Measurements from ENCODE around the gene KRTAP5-6. TPM values are rescaled to one million over a fixed set of nuclear protein-coding genes. Genes with fewer than 3 reads are reported as not detected.

Gene KRTAP5-6
- polyA plus RNA-seq, 1 of the 3 experiments (the other 2 are of a cell fraction), result not detected

DNA sequence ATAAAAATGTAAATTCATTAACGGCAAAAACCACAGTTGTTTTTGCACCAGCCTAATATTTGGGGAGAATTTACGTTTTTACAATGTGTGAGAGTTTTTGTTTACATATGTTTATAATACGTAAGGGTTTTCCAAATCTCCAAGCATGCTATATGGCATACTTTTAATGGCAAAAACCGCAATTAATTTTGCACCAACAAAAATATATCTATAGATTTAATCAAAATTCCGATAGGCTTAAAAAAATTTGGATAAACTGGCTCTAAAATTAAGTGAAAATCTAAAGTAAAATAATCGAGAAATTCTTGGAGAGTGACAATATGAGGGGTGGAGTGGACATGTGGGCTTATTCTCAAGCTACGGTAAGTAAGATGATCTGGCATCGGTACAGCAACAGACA lies 22.8 kb downstream of the KRTAP5-6 start:
- Histone ChIP-seq H3K4me1 (ENCODE audit: control insufficient read depth in 1 of 2, insufficient read depth in 2 of 2, low read depth in 1 of 2, low read length in 1 of 2) (peaks cover 0 to 4% of the 10 kb centered on the region in 2 experiments; a peak in 1 of 4 replicates), H3K9me2 (no peaks in the 10 kb centered on the region), H3F3A (replicated peaks; ENCODE audit: insufficient read depth) (no peaks in the 10 kb centered on the region), H4K20me1 (ENCODE audit: insufficient read depth) (no peaks in the 10 kb centered on the region), H3K79me2 (ENCODE audit: insufficient read depth) (no peaks in the 10 kb centered on the region), H3K9ac (no peak overlapping the region), H3K36me3 (replicated peaks in 1 of 2; ENCODE audit: control insufficient read depth in 1 of 2, insufficient read depth in 2 of 2, low read length in 1 of 2) (no peaks in the 10 kb centered on the region), H2AFZ (ENCODE audit: low read depth) (no peak overlapping the region), H3K4me2 (no peak overlapping the region), H3K27ac (ENCODE audit: low read depth in 2 of 2, low read length in 1 of 2) (no peak overlapping the region), H3K27me3 (ENCODE audit: insufficient read depth) (peaks cover 6% of the 10 kb centered on the region; the same call in 1 of the 2 replicates), H3K9me3 (no peaks in the 10 kb centered on the region), H3K4me3 (ENCODE audit: low read depth in 2 of 2, low read length in 1 of 2) (no peak overlapping the region)
- ChIA-PET POLR2A (no interaction called here), CTCF (interaction anchor here (4.8 kb wide), 1 partner anchor 26 kb away, joined by 20 read pairs; no protein-coding TSS in a partner anchor)
- no peak for TF ChIP-seq GABPA (IDR thresholded peaks at IDR 0.05; ENCODE audit: low read depth)
- TF ChIP-seq FOXJ3 (CRISPR knock-in tag; IDR thresholded peaks at IDR 0.05), result no peak
- no peak for TF ChIP-seq SMC3 (IDR thresholded peaks at IDR 0.05; ENCODE audit: low read depth, low read length)
- TF ChIP-seq, protein P1, sequence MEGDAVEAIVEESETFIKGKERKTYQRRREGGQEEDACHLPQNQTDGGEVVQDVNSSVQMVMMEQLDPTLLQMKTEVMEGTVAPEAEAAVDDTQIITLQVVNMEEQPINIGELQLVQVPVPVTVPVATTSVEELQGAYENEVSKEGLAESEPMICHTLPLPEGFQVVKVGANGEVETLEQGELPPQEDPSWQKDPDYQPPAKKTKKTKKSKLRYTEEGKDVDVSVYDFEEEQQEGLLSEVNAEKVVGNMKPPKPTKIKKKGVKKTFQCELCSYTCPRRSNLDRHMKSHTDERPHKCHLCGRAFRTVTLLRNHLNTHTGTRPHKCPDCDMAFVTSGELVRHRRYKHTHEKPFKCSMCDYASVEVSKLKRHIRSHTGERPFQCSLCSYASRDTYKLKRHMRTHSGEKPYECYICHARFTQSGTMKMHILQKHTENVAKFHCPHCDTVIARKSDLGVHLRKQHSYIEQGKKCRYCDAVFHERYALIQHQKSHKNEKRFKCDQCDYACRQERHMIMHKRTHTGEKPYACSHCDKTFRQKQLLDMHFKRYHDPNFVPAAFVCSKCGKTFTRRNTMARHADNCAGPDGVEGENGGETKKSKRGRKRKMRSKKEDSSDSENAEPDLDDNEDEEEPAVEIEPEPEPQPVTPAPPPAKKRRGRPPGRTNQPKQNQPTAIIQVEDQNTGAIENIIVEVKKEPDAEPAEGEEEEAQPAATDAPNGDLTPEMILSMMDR (IDR thresholded peaks at IDR 0.05), result no peak
- no peak for TF ChIP-seq MXI1 (IDR thresholded peaks at IDR 0.05; ENCODE audit: low read depth, low read length)
- no peak for DNase-seq
- WGBS (ENCODE audit: low lambda C conversion rate), result 45% methylated on average over 8 of the region's 8 CpGs

DNA sequence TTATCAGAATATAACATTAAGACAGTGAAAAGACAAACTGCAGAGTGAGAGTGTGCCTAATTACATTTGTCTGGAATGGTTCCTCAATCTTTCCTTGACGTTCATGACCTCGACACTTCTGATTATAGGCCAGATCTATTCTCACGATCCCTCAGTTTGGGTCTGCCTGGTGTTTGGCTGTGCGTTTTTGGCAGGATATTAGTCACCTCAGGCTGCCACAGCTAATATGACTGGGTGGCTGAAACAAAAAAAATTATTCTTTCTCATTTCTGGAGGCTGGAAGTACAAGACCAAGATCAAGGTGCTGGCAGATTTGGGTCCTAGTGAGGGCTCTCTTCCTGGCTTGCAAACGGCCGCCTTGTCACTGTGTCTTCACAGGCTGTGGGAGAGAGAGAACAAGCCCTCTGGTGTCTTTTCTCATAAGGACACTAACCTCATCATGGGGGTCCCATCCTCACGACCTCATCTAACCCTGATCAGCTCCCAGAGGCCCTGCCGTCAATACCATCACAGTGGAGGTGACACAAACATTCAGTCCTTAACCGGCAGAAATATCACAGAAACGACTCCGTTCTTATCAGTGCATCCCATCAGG lies 30.2 kb downstream of the KRTAP5-6 start:
- no peak overlapping the region for H3K4me2 ChIP-seq
- peaks cover 0 to 14% of the 10 kb centered on the region in 2 experiments; a peak in 1 of 4 replicates for H3K4me1 ChIP-seq (ENCODE audit: control insufficient read depth in 1 of 2, insufficient read depth in 2 of 2, low read depth in 1 of 2, low read length in 1 of 2)
- no peak for DNase-seq
- TF ChIP-seq RFX5 (IDR thresholded peaks at IDR 0.05; ENCODE audit: low read length), result no peak
- no peak for TF ChIP-seq GATA2 (CRISPR knock-in tag; IDR thresholded peaks at IDR 0.05)
- no peak for TF ChIP-seq FOSL2 (IDR thresholded peaks at IDR 0.05; ENCODE audit: borderline replicate concordance, low read depth)
- TF ChIP-seq POLR2AphosphoS5 (IDR thresholded peaks at IDR 0.05; ENCODE audit: low read depth, low read length), result no peak
- TF ChIP-seq, protein P2, sequence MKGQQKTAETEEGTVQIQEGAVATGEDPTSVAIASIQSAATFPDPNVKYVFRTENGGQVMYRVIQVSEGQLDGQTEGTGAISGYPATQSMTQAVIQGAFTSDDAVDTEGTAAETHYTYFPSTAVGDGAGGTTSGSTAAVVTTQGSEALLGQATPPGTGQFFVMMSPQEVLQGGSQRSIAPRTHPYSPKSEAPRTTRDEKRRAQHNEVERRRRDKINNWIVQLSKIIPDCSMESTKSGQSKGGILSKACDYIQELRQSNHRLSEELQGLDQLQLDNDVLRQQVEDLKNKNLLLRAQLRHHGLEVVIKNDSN (IDR thresholded peaks at IDR 0.05; ENCODE audit: borderline replicate concordance, low read depth), result no peak
- TF ChIP-seq EP300 (IDR thresholded peaks at IDR 0.05; ENCODE audit: borderline replicate concordance in 1 of 2, low read depth in 1 of 2, low read length in 1 of 2), result no peak
- TF ChIP-seq SIN3A (IDR thresholded peaks at IDR 0.05; ENCODE audit: borderline replicate concordance, low read depth, low read length), result no peak
- TF ChIP-seq CHD2 (IDR thresholded peaks at IDR 0.05; ENCODE audit: low read length, partially characterized antibody), result no peak
- TF ChIP-seq RXRA (IDR thresholded peaks at IDR 0.05; ENCODE audit: borderline replicate concordance, low read depth), result no peak
- TF ChIP-seq, protein P3, sequence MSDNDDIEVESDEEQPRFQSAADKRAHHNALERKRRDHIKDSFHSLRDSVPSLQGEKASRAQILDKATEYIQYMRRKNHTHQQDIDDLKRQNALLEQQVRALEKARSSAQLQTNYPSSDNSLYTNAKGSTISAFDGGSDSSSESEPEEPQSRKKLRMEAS (IDR thresholded peaks at IDR 0.05; ENCODE audit: low read depth), result no peak
- TF ChIP-seq NRF1 (IDR thresholded peaks at IDR 0.05; ENCODE audit: low read depth, low read length), result no peak
- no peak for TF ChIP-seq MEF2A (IDR thresholded peaks at IDR 0.05; ENCODE audit: borderline replicate concordance, low read depth)
- TF ChIP-seq ELF1 (IDR thresholded peaks at IDR 0.05), result no peak
- no peak overlapping the region for H3K4me3 ChIP-seq (ENCODE audit: low read depth in 2 of 2, low read length in 1 of 2)
- no peak overlapping the region for H3K9ac ChIP-seq
- no peaks in the 10 kb centered on the region for H3K79me2 ChIP-seq (ENCODE audit: insufficient read depth)
- WGBS (ENCODE audit: low lambda C conversion rate), result 46% methylated on average over 10 of the region's 11 CpGs
- CTCF ChIA-PET, result interaction anchor here (0.9 to 1.0 kb wide), 3 partner anchors 33 to 424 kb away, joined by 3 read pairs; no protein-coding TSS in a partner anchor
- H3K27me3 ChIP-seq (ENCODE audit: insufficient read depth), result peaks cover 14% of the 10 kb centered on the region; the same call in 1 of the 2 replicates
- peaks cover 8% of the 10 kb centered on the region for H3F3A ChIP-seq (replicated peaks; ENCODE audit: insufficient read depth)
- H3K36me3 ChIP-seq (replicated peaks in 1 of 2; ENCODE audit: control insufficient read depth in 1 of 2, insufficient read depth in 2 of 2, low read length in 1 of 2), result no peaks in the 10 kb centered on the region
- no peak overlapping the region for H2AFZ ChIP-seq (ENCODE audit: low read depth)
- H3K9me2 ChIP-seq, result no peaks in the 10 kb centered on the region
- H4K20me1 ChIP-seq (ENCODE audit: insufficient read depth), result no peaks in the 10 kb centered on the region
- peak overlapping the region in 1 of 2 experiments; percentile 31; a peak in 1 of 4 replicates for H3K27ac ChIP-seq (ENCODE audit: low read depth in 2 of 2, low read length in 1 of 2)
- POLR2A ChIA-PET, result no interaction called here
- no peaks in the 10 kb centered on the region for H3K9me3 ChIP-seq
